H1 (cell line): ENCODE results near the gene RERE. TPM values are rescaled to one million over a fixed set of nuclear protein-coding genes. Genes with fewer than 3 reads are reported as not detected.

Experiments
- CTCF ChIA-PET: fragments of 300-600 bp; sonication (Branson Sonifier 250); formaldehyde crosslinking; loops from one replicate; lab custom pipeline; 2021; ENCODE audit not compliant: partially characterized antibody; lab: Charles Lee
- POLR2A ChIA-PET: fragments of 300-600 bp; sonication (Branson Sonifier 250); formaldehyde crosslinking; loops from one replicate; lab custom pipeline; 2021; ENCODE audit warnings: inconsistent platforms; ENCODE audit not compliant: partially characterized antibody; lab: Charles Lee
- DNase-seq, 2 experiments: peaks; one replicate each; pipeline versions ENCODE4 v3.0.0 to v3.0.0-alpha.2; 2010 to 2022; ENCODE audit warnings: low spot score in 2 of 2, low read depth in 1 of 2, mixed read lengths in 1 of 2
- FAIRE-seq: peaks from 2 replicates; lab custom pipeline; 2011; peaks lifted over from hg19 to GRCh38; lab: Jason Lieb, UNC
- H2AFZ ChIP-seq: 2 replicates; pipeline ENCODE4 v1.8.1; 2012; ENCODE audit warnings: low read length, inconsistent platforms
- H2AK5ac ChIP-seq: 2 replicates; pipeline ENCODE4 v1.6.1; 2013; ENCODE audit warnings: low read depth, low read length
- H2BK120ac ChIP-seq: replicated peaks from 2 replicates; pipeline ENCODE3; 2013; ENCODE audit warnings: low read depth, low read length, inconsistent platforms
- H2BK12ac ChIP-seq: 2 replicates; pipeline ENCODE4 v1.6.1; 2013; ENCODE audit warnings: low read depth, low read length
- H2BK15ac ChIP-seq: 2 replicates; pipeline ENCODE4 v1.6.1; 2013; ENCODE audit warnings: low read length
- H2BK20ac ChIP-seq: 2 replicates; pipeline ENCODE4 v1.6.1; 2013; ENCODE audit warnings: low read length
- H2BK5ac ChIP-seq: 2 replicates; pipeline ENCODE4 v1.6.1; 2013; ENCODE audit warnings: low read depth, low read length
- H3K14ac ChIP-seq: 2 replicates; pipeline ENCODE4 v1.6.1; 2013; ENCODE audit warnings: inconsistent platforms; ENCODE audit not compliant: insufficient read length
- H3K18ac ChIP-seq: 2 replicates; pipeline ENCODE4 v1.6.1; 2013; ENCODE audit warnings: low read length; ENCODE audit errors: extremely low read depth
- H3K23ac ChIP-seq: 2 replicates; pipeline ENCODE4 v1.6.1; 2013; ENCODE audit warnings: inconsistent platforms; ENCODE audit not compliant: insufficient read length
- H3K23me2 ChIP-seq: 2 replicates; pipeline ENCODE4 v1.6.1; 2013; ENCODE audit warnings: low read depth, low read length
- H3K27ac ChIP-seq: 2 replicates; pipeline ENCODE4 v1.6.1; 2011; ENCODE audit warnings: low read depth, low read length, inconsistent platforms
- H3K27me3 ChIP-seq, 4 experiments: replicated peaks in 1 of 4; 1 replicate in 1 of 4; 2 replicates in 3 of 4; pipeline versions ENCODE4 v1.6.1 to v1.8.1; 2011 to 2013; ENCODE audit warnings: low read length in 3 of 4, mild to moderate bottlenecking in 3 of 4, inconsistent platforms in 2 of 4, mixed read lengths in 2 of 4, moderate library complexity in 1 of 4; ENCODE audit not compliant: control insufficient read depth in 3 of 4, insufficient read depth in 3 of 4; ENCODE audit errors: extremely low read depth in 1 of 4
- H3K36me3 ChIP-seq, 4 experiments: 2 replicates each; pipeline versions ENCODE4 v1.6.1 to v1.8.1; 2011 to 2013; ENCODE audit warnings: mild to moderate bottlenecking in 4 of 4, low read length in 3 of 4, moderate library complexity in 2 of 4, control low read depth in 1 of 4, inconsistent platforms in 1 of 4; ENCODE audit not compliant: insufficient read depth in 4 of 4, control insufficient read depth in 2 of 4
- H3K4ac ChIP-seq: replicated peaks from 2 replicates; pipeline ENCODE3; 2013; ENCODE audit warnings: low read length, low read depth, mixed read lengths, inconsistent platforms; ENCODE audit not compliant: insufficient read length
- H3K4me1 ChIP-seq, 4 experiments: replicated peaks in 1 of 4; 1 replicate in 1 of 4; 2 replicates in 3 of 4; pipeline versions ENCODE4 v1.6.1 to v1.8.1; 2011 to 2013; ENCODE audit warnings: low read length in 3 of 4, inconsistent platforms in 2 of 4, mixed read lengths in 1 of 4; ENCODE audit not compliant: insufficient read depth in 4 of 4, control insufficient read depth in 3 of 4
- H3K4me2 ChIP-seq, 2 experiments: 2 replicates each; pipeline versions ENCODE4 v1.6.1 to v1.8.1; 2011 to 2013; ENCODE audit warnings: low read depth in 2 of 2, low read length in 2 of 2, control low read depth in 1 of 2, inconsistent platforms in 1 of 2, mild to moderate bottlenecking in 1 of 2; ENCODE audit not compliant: insufficient read depth in 1 of 2
- H3K4me3 ChIP-seq, 4 experiments: fragments of 200-600, 300-600 bp in 1 of 4; sonication (generic), shearing (Covaris generic), sonication (Bioruptor Twin) in 1 of 4; 2 replicates each; pipeline versions ENCODE4 v1.5.1 to v1.8.1; 2011 to 2016; ENCODE audit warnings: low read length in 4 of 4, low read depth in 3 of 4, control low read depth in 2 of 4, inconsistent platforms in 2 of 4, mild to moderate bottlenecking in 2 of 4, mixed read lengths in 1 of 4, moderate library complexity in 1 of 4; ENCODE audit not compliant: insufficient read depth in 2 of 4; ENCODE audit errors: extremely low read depth in 1 of 4
- H3K56ac ChIP-seq: replicated peaks from 2 replicates; pipeline ENCODE3; 2013; ENCODE audit warnings: low read depth, mild to moderate bottlenecking, mixed read lengths, low read length, inconsistent platforms; ENCODE audit not compliant: insufficient read length
- H3K79me1 ChIP-seq: 2 replicates; pipeline ENCODE4 v1.6.1; 2013; ENCODE audit warnings: low read depth, low read length, control low read depth
- H3K79me2 ChIP-seq, 2 experiments: 2 replicates each; pipeline versions ENCODE4 v1.6.1 to v1.8.1; 2012 to 2013; ENCODE audit warnings: low read length in 2 of 2, mild to moderate bottlenecking in 2 of 2, inconsistent platforms in 1 of 2; ENCODE audit not compliant: insufficient read depth in 2 of 2, control insufficient read depth in 1 of 2
- H3K9ac ChIP-seq, 4 experiments: replicated peaks in 1 of 4; 1 replicate in 1 of 4; 2 replicates in 3 of 4; pipeline versions ENCODE4 v1.6.1 to v1.8.1; 2011 to 2013; ENCODE audit warnings: low read depth in 3 of 4, low read length in 3 of 4, control low read depth in 2 of 4, mild to moderate bottlenecking in 2 of 4, moderate library complexity in 2 of 4, inconsistent platforms in 1 of 4; ENCODE audit errors: extremely low read depth in 1 of 4
- H3K9me3 ChIP-seq, 2 experiments: 2 replicates each; pipeline versions ENCODE4 v1.6.1 to v1.8.1; 2012 to 2013; ENCODE audit warnings: mild to moderate bottlenecking in 2 of 2, moderate library complexity in 2 of 2, control low read depth in 1 of 2, inconsistent platforms in 1 of 2, low read depth in 1 of 2, low read length in 1 of 2, mixed read lengths in 1 of 2; ENCODE audit not compliant: insufficient read depth in 2 of 2
- H4K20me1 ChIP-seq, 2 experiments: replicated peaks in 1 of 2; 2 replicates each; pipeline versions ENCODE3 to v1.8.1; 2011 to 2013; ENCODE audit warnings: inconsistent platforms in 2 of 2, low read length in 2 of 2, mild to moderate bottlenecking in 1 of 2; ENCODE audit not compliant: insufficient read depth in 2 of 2, control insufficient read depth in 1 of 2
- H4K5ac ChIP-seq: 2 replicates; pipeline ENCODE4 v1.6.1; 2013; ENCODE audit warnings: low read length, low read depth, mixed read lengths, inconsistent platforms; ENCODE audit not compliant: insufficient read length
- H4K8ac ChIP-seq: 2 replicates; pipeline ENCODE4 v1.8.0; 2013; ENCODE audit warnings: mild to moderate bottlenecking, moderate library complexity, low read length, inconsistent platforms; ENCODE audit not compliant: insufficient read depth; ENCODE audit errors: extremely low read depth
- H4K91ac ChIP-seq: replicated peaks from 2 replicates; pipeline ENCODE3; 2013; ENCODE audit warnings: low read length, mixed read lengths, inconsistent platforms; ENCODE audit not compliant: insufficient read length
- ATF2 ChIP-seq: IDR thresholded peaks from 2 replicates; pipeline ENCODE4 v1.6.1; 2012; ENCODE audit warnings: low read length, inconsistent platforms
- HDAC2 ChIP-seq, 2 experiments: fragments of 300-600 bp in 1 of 2; sonication (generic) in 1 of 2; IDR thresholded peaks; 2 replicates each; pipeline ENCODE4 v1.6.1; 2011 to 2012; ENCODE audit warnings: low read depth in 2 of 2, low read length in 2 of 2, mild to moderate bottlenecking in 2 of 2, moderate library complexity in 2 of 2, borderline replicate concordance in 1 of 2, inconsistent platforms in 1 of 2
- JUND ChIP-seq: IDR thresholded peaks from 2 replicates; pipeline ENCODE4 v1.6.1; 2011; ENCODE audit warnings: mild to moderate bottlenecking, improper control_type of control experiment, low read length
- NRF1 ChIP-seq: IDR thresholded peaks from 2 replicates; pipeline ENCODE4 v1.6.1; 2011; ENCODE audit warnings: mild to moderate bottlenecking, low read depth, low read length, improper control_type of control experiment
- RXRA ChIP-seq: IDR thresholded peaks from 2 replicates; pipeline ENCODE4 v1.6.1; 2011; ENCODE audit warnings: low read depth, mild to moderate bottlenecking, low read length, moderate library complexity; ENCODE audit not compliant: insufficient read depth
- SAP30 ChIP-seq: fragments of 300-600 bp; sonication (generic); IDR thresholded peaks from 2 replicates; pipeline ENCODE4 v1.7.1; 2012; ENCODE audit warnings: low read length, moderate library complexity, mild to moderate bottlenecking, inconsistent platforms; ENCODE audit not compliant: insufficient read depth, insufficient replicate concordance
- SIN3A ChIP-seq, 2 experiments: IDR thresholded peaks in 1 of 2; conservative IDR thresholded peaks in 1 of 2; 2 replicates each; pipeline ENCODE4 v1.6.1; 2011 to 2012; ENCODE audit warnings: low read length in 2 of 2, improper control_type of control experiment in 1 of 2, low read depth in 1 of 2, mild to moderate bottlenecking in 1 of 2
- SRF ChIP-seq: IDR thresholded peaks from 2 replicates; pipeline ENCODE4 v1.6.1; 2011; ENCODE audit warnings: mild to moderate bottlenecking, low read depth, low read length, moderate library complexity
- SUZ12 ChIP-seq: fragments of 200-600 bp; sonication (generic); IDR thresholded peaks from 2 replicates; pipeline ENCODE4 v1.6.1; 2012; ENCODE audit warnings: mild to moderate bottlenecking, inconsistent platforms, low read length, moderate library complexity, mixed read lengths
- USF2 ChIP-seq: IDR thresholded peaks from 2 replicates; pipeline ENCODE4 v1.6.1; 2011; ENCODE audit warnings: low read length, improper control_type of control experiment
- WGBS, 2 experiments: shearing (Covaris generic) in 1 of 2; methylation state at CpG; one replicate each; pipeline versions ENCODE4 v1.1.6 to v1.1.7; 2013 to 2015; ENCODE audit warnings: low lambda C conversion rate in 2 of 2, mixed read lengths in 2 of 2, inconsistent platforms in 1 of 2, low coverage in 1 of 2, missing lambda C conversion rate in 1 of 2; ENCODE audit not compliant: insufficient replicate concordance in 2 of 2, insufficient coverage in 1 of 2, insufficient read length in 1 of 2; ENCODE audit errors: extremely low coverage in 1 of 2, missing lambda C conversion rate in 1 of 2; 5-methylcytosine and 5-hydroxymethylcytosine counted together
- polyA plus RNA-seq, 7 experiments: library from polyadenylated mRNA; depleted of rRNA in 3 of 7; stranded (reverse) in 5 of 7; unstranded in 2 of 7; fragments of >200 nt in 5 of 7; fragments of 200-250 nt in 2 of 7; gene quantifications; 1 replicate in 5 of 7; 2 replicates in 1 of 7; 4 replicates in 1 of 7; pipeline versions ENCODE4 v1.2.1 to v1.2.3, GENCODE V29; 2011 to 2013; ENCODE audit warnings: missing spikeins in 2 of 7, mixed read lengths in 2 of 7
- total RNA-seq: library from RNA; stranded (reverse); fragmentation: NEBNext Ultra II Directional; extraction: Animal tissue kit (Norgen Biotek cat#: 25700); gene quantifications from 2 replicates; pipeline ENCODE4 v1.2.1, GENCODE V29; 2021

Gene RERE
- total and polyA plus RNA-seq, 2 of the 8 experiments (the other 6 are each of a cell fraction or from before 2014, with no cell fraction given) = 15.3 to 142 TPM

- peaks cover 4 to 58% of the 10 kb centered on the region in 2 experiments for H3K79me2 ChIP-seq
- H4K8ac ChIP-seq = no peak overlapping the region
- no peak overlapping the region for H3K4me2 ChIP-seq
- H3K23ac ChIP-seq = no peak overlapping the region
- no peak overlapping the region for H2BK20ac ChIP-seq
- no peak overlapping the region for H2BK12ac ChIP-seq
- H3K14ac ChIP-seq = no peak overlapping the region
- H3K27me3 ChIP-seq = no peaks in the 10 kb centered on the region
- no peak for DNase-seq
- H3K4me3 ChIP-seq = no peak overlapping the region
- H3K18ac ChIP-seq = no peak overlapping the region
- H2BK5ac ChIP-seq = no peak overlapping the region
- FAIRE-seq = no peak
- H4K5ac ChIP-seq = no peak overlapping the region
- no peak overlapping the region for H2BK15ac ChIP-seq
- H4K20me1 ChIP-seq = peaks cover 0 to 8% of the 10 kb centered on the region in 2 experiments
- no peak overlapping the region for H2AFZ ChIP-seq
- peaks cover 8% of the 10 kb centered on the region; the same call in 1 of the 2 replicates for H3K79me1 ChIP-seq
- no peak overlapping the region for H3K27ac ChIP-seq
- H3K23me2 ChIP-seq = no peaks in the 10 kb centered on the region
- no peaks in the 10 kb centered on the region for H3K9me3 ChIP-seq
- peaks cover 21 to 34% (median 25%) of the 10 kb centered on the region in 4 experiments for H3K4me1 ChIP-seq
- H2AK5ac ChIP-seq = no peak overlapping the region
- no peak overlapping the region for H3K9ac ChIP-seq
- no peak overlapping the region for H2BK120ac ChIP-seq
- no peak overlapping the region for H3K56ac ChIP-seq
- WGBS, 2 experiments = 93% methylated on average over 7 of the region's 7 CpGs; no CpG with 5 or more reads in 1 of the 2 experiments
- ChIA-PET POLR2A (no interaction called here), CTCF (interaction anchor here (4.8 kb wide), 1 partner anchor 8 kb away, joined by 40 read pairs; no protein-coding TSS in a partner anchor)
- H4K91ac ChIP-seq = no peak overlapping the region
- peaks cover 0 to 4% (median 3%) of the 10 kb centered on the region in 4 experiments; a peak in 1 of 8 replicates for H3K36me3 ChIP-seq
- H3K4ac ChIP-seq = no peak overlapping the region
- TF ChIP-seq ATF2 (no peak), HDAC2 (IDR thresholded peaks at IDR 0.05; ENCODE audit: borderline replicate concordance in 1 of 2, low read depth in 2 of 2, low read length in 2 of 2) (no peak), SRF (no peak), SAP30 (no peak), SIN3A (conservative IDR thresholded peaks at IDR 0.05 in 1 of 2, IDR thresholded peaks at IDR 0.05 in 1 of 2; ENCODE audit: low read depth in 1 of 2, low read length in 2 of 2) (no peak), RXRA (no peak), JUND (no peak), SUZ12 (no peak), NRF1 (no peak), USF2 (no peak)
Observed at GRCh38 chr1:8406011-8406410, 411.4 kb downstream of the RERE start.
